NB4 (cell line): ENCODE results near the gene EVPLL.
"Not testable (repeated sequence)": the region's sequence is repeated elsewhere in the genome, so short reads cannot be mapped to it uniquely, and the experiment has no call there.

Experiments
- DNase-seq: peaks from one replicate; pipeline ENCODE4 v3.0.0; 2010; ENCODE audit warnings: low read depth
- H3K4me3 ChIP-seq: one replicate; pipeline ENCODE4 v1.5.1; 2011; ENCODE audit warnings: mild to moderate bottlenecking, low read depth, low read length, moderate library complexity
- MAX ChIP-seq: IDR thresholded peaks from 2 replicates; pipeline ENCODE4 v1.6.1; 2011; ENCODE audit warnings: low read depth, low read length
- MYC ChIP-seq: IDR thresholded peaks from 2 replicates; pipeline ENCODE4 v1.6.1; 2011; ENCODE audit warnings: low read depth, low read length
- POLR2A ChIP-seq: IDR thresholded peaks from 2 replicates; pipeline ENCODE4 v1.6.1; 2011; ENCODE audit warnings: mild to moderate bottlenecking; ENCODE audit not compliant: insufficient read length; ENCODE audit errors: extremely low read depth
- TF ChIP-seq, protein P1 (sequence below): IDR thresholded peaks from one replicate; pipeline ENCODE4 v1.5.1; 2012; ENCODE audit warnings: low read depth, low read length

EVPLL gene

DNA sequence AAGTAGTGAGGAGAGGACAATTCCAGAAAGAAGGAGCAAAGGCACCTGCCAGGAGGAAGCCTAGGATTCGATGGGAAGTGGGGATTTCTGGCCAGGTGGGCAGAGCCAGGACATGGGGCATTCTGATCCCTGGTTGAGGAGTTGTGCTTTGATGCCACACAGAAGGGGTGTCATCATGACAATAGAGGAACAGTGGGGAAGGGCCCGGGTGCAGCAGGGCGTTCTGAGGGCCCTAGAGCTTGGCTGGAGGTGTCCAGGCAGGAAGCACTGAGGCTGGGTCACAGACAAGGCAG lies 4.3 kb downstream of the EVPLL start:
- TF ChIP-seq MYC: no peak
- TF ChIP-seq, protein P1, sequence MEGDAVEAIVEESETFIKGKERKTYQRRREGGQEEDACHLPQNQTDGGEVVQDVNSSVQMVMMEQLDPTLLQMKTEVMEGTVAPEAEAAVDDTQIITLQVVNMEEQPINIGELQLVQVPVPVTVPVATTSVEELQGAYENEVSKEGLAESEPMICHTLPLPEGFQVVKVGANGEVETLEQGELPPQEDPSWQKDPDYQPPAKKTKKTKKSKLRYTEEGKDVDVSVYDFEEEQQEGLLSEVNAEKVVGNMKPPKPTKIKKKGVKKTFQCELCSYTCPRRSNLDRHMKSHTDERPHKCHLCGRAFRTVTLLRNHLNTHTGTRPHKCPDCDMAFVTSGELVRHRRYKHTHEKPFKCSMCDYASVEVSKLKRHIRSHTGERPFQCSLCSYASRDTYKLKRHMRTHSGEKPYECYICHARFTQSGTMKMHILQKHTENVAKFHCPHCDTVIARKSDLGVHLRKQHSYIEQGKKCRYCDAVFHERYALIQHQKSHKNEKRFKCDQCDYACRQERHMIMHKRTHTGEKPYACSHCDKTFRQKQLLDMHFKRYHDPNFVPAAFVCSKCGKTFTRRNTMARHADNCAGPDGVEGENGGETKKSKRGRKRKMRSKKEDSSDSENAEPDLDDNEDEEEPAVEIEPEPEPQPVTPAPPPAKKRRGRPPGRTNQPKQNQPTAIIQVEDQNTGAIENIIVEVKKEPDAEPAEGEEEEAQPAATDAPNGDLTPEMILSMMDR: no peak
- no peak for TF ChIP-seq MAX
- no peak for TF ChIP-seq POLR2A
- DNase-seq: no peak
- H3K4me3 ChIP-seq: no peak overlapping the region

- TF ChIP-seq MYC (no peak), MAX (no peak), POLR2A (no peak)
- TF ChIP-seq, protein P1: no peak
- DNase-seq: no peak
- H3K4me3 ChIP-seq: no peak overlapping the region
Observed at GRCh38 chr17:18382441-18383078, 5.0 kb downstream of the EVPLL start.

DNA sequence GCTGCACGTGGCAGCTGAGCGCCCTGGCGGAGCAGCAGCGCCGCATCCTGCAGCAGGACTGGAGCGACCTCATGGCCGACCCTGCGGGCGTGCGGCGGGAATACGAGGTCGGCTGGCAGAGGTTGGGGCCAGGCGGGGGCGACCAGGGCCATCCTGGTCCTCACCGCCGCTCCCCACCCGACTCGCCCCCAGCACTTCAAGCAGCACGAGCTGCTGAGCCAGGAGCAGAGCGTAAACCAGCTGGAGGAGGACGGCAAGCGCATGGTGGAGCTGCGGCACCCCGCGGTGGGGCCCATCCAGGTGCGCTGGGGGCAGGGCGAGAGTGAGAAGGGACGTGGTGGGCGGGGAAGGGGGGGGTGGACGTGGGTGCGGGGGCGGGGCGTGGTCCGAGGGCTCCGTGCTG lies 5.5 kb downstream of the EVPLL start:
- not testable (repeated sequence) for DNase-seq

DNA sequence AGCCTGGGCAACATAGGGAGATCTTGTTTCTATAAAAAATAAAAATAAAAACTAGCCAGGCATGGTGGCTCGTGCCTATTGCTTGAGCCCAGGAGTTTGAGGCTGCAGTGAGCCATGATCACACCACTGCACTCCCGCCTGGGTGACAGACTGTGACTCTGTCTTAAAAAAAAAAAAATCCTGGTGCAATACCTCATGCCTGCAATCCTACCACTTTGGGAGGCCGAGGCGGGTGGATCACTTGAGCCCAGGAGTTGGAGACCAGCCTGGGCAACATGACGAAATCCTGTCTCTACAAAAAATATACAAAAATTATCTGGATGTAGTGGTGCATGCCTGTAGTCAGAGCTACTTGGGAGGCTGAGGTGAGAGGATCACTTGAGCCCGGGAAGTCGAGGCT lies 6.7 kb downstream of the EVPLL start:
- H3K4me3 ChIP-seq, DNase-seq: not testable (repeated sequence)

More for the DNA sequence above, 5.5 kb downstream of the EVPLL start:
- H3K4me3 ChIP-seq: not testable (repeated sequence)

DNA sequence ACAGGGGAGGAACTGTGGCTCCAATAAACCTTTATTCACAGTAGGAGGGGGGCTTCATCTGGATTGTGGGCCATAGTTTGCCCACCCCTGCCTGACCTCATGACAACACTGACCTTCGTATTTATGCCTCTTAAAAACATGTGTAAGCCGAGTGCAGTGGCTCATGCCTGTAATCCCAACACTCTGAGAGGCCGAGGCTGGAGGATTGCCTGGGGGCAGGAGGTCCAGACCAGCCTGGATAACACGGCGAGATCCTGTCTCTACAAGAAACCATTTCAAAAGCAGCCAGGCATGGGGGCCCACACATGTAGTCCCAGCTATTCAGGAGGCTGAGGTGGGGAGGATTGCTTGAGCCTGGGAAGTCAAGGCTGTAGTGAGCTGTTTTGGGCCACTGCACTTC lies 10.0 kb downstream of the EVPLL start:
- H3K4me3 ChIP-seq, DNase-seq: not testable (repeated sequence)

- not testable (repeated sequence) for H3K4me3 ChIP-seq, DNase-seq
Observed at GRCh38 chr17:18388266-18388665, 10.7 kb downstream of the EVPLL start.

DNA sequence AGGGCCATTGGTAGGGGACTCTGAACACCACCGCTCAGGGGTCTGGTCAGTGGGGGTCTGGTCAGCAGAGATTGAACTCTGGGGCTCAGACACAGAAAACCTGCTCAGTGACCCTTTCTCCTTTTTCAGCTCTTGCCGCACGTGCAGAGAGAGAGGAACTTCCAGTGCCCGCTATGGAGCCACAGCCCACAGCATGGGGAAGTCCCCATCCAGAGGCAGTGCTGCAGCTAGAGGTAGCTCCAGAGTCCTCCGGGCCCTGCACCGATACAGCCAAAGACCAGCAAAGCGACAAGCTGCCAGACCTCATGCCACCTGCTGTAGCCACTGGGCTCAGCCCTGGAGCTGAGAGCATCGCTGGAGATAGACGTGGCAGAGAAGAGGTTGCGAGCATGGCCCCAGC lies 11.2 kb downstream of the EVPLL start:
- not testable (repeated sequence) for H3K4me3 ChIP-seq, DNase-seq

DNA sequence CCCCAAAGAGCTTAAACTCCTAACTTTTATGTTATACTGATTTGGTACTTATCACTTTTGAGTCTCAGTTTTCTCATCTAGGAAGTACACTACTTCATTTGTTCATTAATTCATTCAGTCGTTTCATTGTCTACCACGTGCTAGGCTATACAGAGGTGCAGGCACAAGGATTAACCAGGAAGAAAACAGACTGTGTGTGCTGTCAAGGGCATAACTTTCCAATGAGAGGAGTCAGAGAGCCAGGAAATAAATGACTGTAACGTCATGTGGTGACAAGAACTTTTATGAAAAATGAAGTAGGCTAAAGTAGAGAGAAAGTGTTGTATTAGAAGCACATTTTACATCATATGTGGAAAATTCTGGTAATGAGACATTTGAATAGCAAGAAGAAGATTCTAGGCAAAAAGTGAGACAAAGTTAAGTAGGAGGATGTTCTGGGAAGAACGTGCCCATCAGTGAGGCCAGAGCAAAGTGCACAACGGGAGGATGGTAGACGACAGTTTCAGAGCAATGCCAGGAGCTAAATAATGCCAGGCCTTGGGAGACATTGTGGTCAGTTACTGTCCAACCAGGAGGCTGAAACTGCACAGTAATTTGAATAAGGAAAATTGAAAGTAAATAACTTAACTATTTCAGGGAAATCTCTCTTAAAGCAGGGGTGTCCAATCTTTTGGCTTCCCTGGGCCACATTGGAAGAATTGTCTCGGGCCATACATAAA lies 24.5 kb downstream of the EVPLL start:
- DNase-seq: not testable (repeated sequence)

GRCh38 chr17:18403166-18403565 lies 25.6 kb downstream of the EVPLL start:
- peak; percentile 33 for DNase-seq
- not testable (repeated sequence) for H3K4me3 ChIP-seq

More for the DNA sequence above, 24.5 kb downstream of the EVPLL start:
- H3K4me3 ChIP-seq: not testable (repeated sequence)

DNA sequence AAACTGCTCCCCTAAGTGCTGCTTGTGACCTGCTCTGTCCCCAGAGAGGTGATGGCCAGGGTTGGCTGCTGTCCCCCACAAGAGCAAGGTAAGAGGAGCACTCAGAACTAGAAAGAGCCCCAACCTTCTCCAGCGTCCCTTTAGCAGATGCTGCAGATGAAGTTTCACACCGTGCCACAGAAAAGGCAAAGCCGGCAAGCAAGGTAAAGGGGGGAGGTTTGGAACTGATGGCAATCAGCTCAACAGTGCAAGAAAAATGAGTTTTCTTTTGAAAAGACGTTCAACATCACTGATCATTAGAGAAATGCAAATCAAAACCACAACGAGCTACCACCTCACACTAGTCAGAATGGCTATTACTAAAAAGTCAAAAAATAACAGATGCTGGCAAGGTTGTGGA lies 26.0 kb downstream of the EVPLL start:
- not testable (repeated sequence) for DNase-seq, H3K4me3 ChIP-seq

- DNase-seq: peak; percentile 73
- H3K4me3 ChIP-seq: peak overlapping the region; percentile 22
Observed at GRCh38 chr17:18408906-18409305, 31.3 kb downstream of the EVPLL start.

GRCh38 chr17:18409321-18409720 lies 31.7 kb downstream of the EVPLL start:
- H3K4me3 ChIP-seq: peak overlapping the region; percentile 22
- peak; percentile 63 for DNase-seq

GRCh38 chr17:18410736-18411135 lies 33.2 kb downstream of the EVPLL start:
- DNase-seq: not testable (repeated sequence)
- peak overlapping the region; percentile 70 for H3K4me3 ChIP-seq

- peak overlapping the region; percentile 70 for H3K4me3 ChIP-seq
- DNase-seq: peak; percentile 55
Observed at GRCh38 chr17:18411377-18411864, 33.8 kb downstream of the EVPLL start.

GRCh38 chr17:18412001-18412538 lies 34.5 kb downstream of the EVPLL start:
- not testable (repeated sequence) for DNase-seq, H3K4me3 ChIP-seq

DNA sequence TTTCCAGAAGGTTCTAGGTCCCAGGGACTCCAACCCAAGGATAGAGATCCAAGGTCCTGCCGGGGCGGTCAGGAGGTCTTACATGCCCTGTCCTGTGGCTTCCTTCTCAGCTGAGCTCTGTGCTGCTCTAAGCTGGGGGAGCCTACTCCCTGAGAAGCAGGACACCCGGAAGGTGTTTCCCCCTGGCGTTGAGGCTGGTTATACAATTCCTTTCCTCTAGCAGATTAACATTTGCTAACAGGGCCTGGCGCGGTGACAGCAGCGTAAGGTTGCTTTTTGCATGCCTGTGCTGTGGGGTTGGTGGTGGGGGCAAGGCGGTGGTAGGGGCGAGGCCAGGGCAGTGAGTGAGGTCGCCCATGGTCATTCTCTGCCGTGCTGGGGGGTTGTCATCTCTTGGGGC lies 43.9 kb downstream of the EVPLL start:
- H3K4me3 ChIP-seq: not testable (repeated sequence)
- peak; percentile 0 for DNase-seq
